NCI-H1417 treated with DMSO at 0.1 percent for 48 hours (cell line): ENCODE data around the gene CLEC2L.

Experiments
- DNase-seq: peaks from one replicate; lab custom pipeline; 2025; lab: John Stamatoyannopoulos, UW

Gene CLEC2L

DNA sequence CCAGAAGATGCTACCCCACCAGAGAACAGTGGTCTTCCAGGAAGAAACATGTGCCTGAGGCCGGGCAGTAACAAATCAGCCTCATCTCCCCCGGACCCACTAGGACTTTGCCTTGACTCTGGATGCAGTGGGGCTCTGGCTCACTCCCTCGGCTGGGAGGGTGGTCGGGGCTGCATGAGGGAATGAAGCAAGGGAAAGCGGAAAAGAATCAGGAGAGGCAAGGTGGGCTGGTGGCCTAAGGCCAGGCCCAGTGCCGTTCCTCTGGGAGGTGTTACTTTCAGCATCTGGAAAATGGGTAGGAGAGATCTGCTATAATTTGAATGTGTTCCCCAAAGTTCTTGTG is 51.8 kb downstream of the CLEC2L start:
- DNase-seq = no peak

GRCh38 chr7:139576179-139576973 is 52.9 kb downstream of the CLEC2L start:
- DNase-seq = no peak

DNA sequence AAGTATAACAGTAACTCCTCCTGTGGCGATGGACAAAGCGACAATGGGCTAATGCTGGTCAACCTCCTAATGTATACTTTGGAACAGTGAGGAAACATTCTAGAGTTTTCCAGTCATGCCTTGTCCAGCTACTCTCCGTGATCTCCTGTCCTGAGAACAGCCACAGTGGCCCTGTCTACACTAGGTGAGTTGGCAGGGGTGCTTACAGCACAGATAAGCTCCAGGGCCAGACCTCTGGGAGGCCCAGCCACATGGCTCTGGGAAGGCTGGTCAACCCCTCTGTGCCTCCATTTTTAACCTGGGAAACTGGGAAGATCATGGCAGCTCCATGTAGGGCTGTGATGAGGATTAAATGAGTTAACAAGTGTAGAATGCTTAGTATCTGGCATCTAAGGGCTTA is 57.0 kb downstream of the CLEC2L start:
- DNase-seq = no peak

GRCh38 chr7:139582130-139582650 is 58.7 kb downstream of the CLEC2L start:
- no peak for DNase-seq

- no peak for DNase-seq
Observed at GRCh38 chr7:139582671-139583155, 59.2 kb downstream of the CLEC2L start.

DNA sequence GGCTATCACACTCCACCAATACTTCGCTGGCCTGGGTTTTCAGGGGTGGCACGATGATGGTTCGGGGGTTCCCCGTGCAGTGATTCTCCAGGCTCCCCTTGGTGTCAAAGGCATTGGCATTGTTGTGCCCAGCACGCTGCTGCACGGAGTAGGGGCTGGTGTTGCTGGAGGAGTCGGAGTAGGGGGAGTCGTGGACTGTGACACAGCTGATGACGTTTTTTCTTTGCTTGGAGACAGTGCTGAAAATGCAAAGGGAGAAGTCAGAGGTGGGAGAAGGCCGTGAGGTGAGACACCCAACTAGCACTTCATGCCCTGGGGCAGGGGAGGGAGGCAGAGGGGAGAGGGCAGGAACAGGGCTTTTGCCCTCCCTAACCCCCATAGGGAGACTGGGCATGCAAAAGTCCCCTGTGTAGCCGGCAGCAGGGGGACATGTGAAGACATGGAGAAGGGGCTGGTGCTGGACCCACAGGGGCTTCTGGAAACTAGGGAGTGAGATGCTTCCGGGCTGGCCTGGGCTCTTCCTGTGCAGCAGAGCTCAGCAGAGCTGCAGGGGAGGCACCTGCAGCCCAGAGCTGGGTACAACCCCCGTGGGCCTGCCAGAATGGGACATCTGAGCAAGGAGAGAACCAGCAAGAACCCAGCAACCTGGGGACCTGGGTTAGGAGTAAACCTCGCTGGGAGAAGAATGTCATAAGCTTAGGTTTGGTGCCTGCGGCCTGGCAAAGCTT is 60.5 kb downstream of the CLEC2L start:
- no peak for DNase-seq

- DNase-seq = no peak
Observed at GRCh38 chr7:139585042-139585441, 61.6 kb downstream of the CLEC2L start.

DNA sequence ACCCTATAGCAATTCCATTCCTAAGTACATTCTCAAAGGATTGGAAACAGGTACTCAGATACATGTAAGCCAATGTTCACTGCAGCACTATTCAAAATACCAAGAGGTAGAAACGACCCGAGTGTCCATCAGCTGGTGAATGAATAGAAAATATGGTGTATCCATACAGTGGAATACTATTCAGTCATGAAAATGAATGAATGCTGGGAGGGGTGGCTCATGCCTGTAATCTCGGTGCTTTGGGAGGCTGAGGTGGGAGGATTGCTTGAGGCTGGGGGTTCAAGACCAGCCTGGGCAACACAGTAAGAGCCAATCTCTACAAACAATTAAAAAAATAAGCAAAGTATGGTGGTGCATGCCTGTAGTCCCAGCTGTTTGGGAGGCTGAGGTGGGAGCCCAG is 62.8 kb downstream of the CLEC2L start:
- DNase-seq = no peak

- no peak for DNase-seq
Observed at GRCh38 chr7:139587535-139587934, 64.0 kb downstream of the CLEC2L start.

GRCh38 chr7:139588632-139589031 is 65.1 kb downstream of the CLEC2L start:
- no peak for DNase-seq

GRCh38 chr7:139589474-139589873 is 66.0 kb downstream of the CLEC2L start:
- DNase-seq = no peak

GRCh38 chr7:139591550-139592195 is 68.2 kb downstream of the CLEC2L start:
- DNase-seq = no peak

DNA sequence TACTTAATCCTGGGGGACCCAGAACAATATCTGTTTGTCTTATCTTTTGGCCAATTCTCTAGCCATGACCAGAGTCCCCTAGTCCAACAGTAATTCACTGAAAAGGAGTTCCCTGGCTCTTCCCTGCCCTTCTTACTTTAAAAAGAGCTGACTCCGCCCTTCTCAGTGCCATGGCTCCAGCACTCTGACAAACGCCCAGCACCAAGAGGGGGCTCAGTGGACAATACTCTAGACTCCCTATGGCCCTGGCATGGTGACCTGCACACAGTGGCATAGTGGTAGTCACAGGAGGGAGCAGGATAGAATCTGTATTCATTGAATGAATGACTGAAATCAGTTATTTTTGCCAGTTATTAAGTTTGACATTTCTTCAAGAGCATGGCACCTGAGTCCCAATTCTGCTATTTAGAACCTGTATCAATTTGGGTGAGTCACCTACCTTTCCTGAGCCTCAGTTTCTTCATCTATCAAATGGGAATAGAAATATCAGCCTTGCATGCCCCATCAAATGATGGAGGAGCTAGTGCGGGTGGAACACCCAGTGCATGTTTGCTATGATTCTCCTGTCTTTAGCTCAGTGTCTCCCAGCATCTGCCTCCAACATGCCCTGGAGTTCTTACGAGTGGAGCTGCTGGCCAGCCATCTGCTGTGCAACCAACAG is 69.4 kb downstream of the CLEC2L start:
- DNase-seq = no peak

- no peak for DNase-seq
Observed at GRCh38 chr7:139594090-139594489, 70.6 kb downstream of the CLEC2L start.
